ENCODE results near the gene GRIK4. TPM values are rescaled to one million over a fixed set of nuclear protein-coding genes. Genes with fewer than 3 reads are reported as not detected.
A peak's percentile ranks its signal among the peaks of the same experiment; 100 is the strongest.

The GRIK4 gene
- total and polyA plus RNA-seq, 2 donors from 2014 or later, result 0.25 TPM; not detected in 1

- FAIRE-seq, result no peak
- Histone ChIP-seq H3K4me1 (ENCODE audit: control insufficient read depth in 2 of 3, insufficient read depth in 2 of 3, low read depth in 1 of 3, low read length in 3 of 3) (peaks cover 5 to 11% (median 11%) of the 10 kb centered on the region in 3 donors), H3K9me3 (ENCODE audit: control insufficient read depth in 2 of 3, insufficient read depth in 1 of 3, low read length in 3 of 3) (no peaks in the 10 kb centered on the region), H3K9ac (ENCODE audit: low read length in 3 of 3) (no peak overlapping the region), H3K4me3 (ENCODE audit: low read length in 3 of 3) (no peak overlapping the region), H3K27ac (ENCODE audit: low read depth in 2 of 2, low read length in 2 of 2) (peak overlapping the region in 1 of 2 donors; percentile 14), H3K27me3 (ENCODE audit: control insufficient read depth, insufficient read depth, low read length) (no peaks in the 10 kb centered on the region), H3K36me3 (ENCODE audit: control insufficient read depth in 2 of 3, insufficient read depth in 3 of 3, low read length in 3 of 3) (no peaks in the 10 kb centered on the region)
- intact Hi-C loops (cut with DNase I), result no loop called here
- TF ChIP-seq, protein P1, sequence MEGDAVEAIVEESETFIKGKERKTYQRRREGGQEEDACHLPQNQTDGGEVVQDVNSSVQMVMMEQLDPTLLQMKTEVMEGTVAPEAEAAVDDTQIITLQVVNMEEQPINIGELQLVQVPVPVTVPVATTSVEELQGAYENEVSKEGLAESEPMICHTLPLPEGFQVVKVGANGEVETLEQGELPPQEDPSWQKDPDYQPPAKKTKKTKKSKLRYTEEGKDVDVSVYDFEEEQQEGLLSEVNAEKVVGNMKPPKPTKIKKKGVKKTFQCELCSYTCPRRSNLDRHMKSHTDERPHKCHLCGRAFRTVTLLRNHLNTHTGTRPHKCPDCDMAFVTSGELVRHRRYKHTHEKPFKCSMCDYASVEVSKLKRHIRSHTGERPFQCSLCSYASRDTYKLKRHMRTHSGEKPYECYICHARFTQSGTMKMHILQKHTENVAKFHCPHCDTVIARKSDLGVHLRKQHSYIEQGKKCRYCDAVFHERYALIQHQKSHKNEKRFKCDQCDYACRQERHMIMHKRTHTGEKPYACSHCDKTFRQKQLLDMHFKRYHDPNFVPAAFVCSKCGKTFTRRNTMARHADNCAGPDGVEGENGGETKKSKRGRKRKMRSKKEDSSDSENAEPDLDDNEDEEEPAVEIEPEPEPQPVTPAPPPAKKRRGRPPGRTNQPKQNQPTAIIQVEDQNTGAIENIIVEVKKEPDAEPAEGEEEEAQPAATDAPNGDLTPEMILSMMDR (IDR thresholded peaks at IDR 0.05; ENCODE audit: borderline replicate concordance, extremely low read depth, insufficient read depth), result no peak
- DNase-seq, result peak in 3 of 5 donors; percentile 45 to 94 (median 62)
Measured at GRCh38 chr11:120546312-120547205, 35.0 kb downstream of the GRIK4 start.

- FAIRE-seq (no peak), DNase-seq (no peak)
- H3K27me3 ChIP-seq (ENCODE audit: control insufficient read depth, insufficient read depth, low read length), result no peaks in the 10 kb centered on the region
- TF ChIP-seq, protein P1 (IDR thresholded peaks at IDR 0.05; ENCODE audit: borderline replicate concordance, extremely low read depth, insufficient read depth), result no peak
- H3K4me1 ChIP-seq (ENCODE audit: control insufficient read depth in 2 of 3, insufficient read depth in 2 of 3, low read depth in 1 of 3, low read length in 3 of 3), result peaks cover 5 to 11% (median 11%) of the 10 kb centered on the region in 3 donors
- no peaks in the 10 kb centered on the region for H3K9me3 ChIP-seq (ENCODE audit: control insufficient read depth in 2 of 3, insufficient read depth in 1 of 3, low read length in 3 of 3)
- H3K4me3 ChIP-seq (ENCODE audit: low read length in 3 of 3), result no peak overlapping the region
- H3K9ac ChIP-seq (ENCODE audit: low read length in 3 of 3), result no peak overlapping the region
- intact Hi-C loops (cut with DNase I), result no loop called here
- H3K27ac ChIP-seq (ENCODE audit: low read depth in 2 of 2, low read length in 2 of 2), result no peak overlapping the region
- H3K36me3 ChIP-seq (ENCODE audit: control insufficient read depth in 2 of 3, insufficient read depth in 3 of 3, low read length in 3 of 3), result no peaks in the 10 kb centered on the region
Measured at GRCh38 chr11:120547316-120547715, 35.8 kb downstream of the GRIK4 start.

GRCh38 chr11:120547811-120548681 is 36.5 kb downstream of the GRIK4 start:
- H3K27ac ChIP-seq (ENCODE audit: low read depth in 2 of 2, low read length in 2 of 2), result no peak overlapping the region
- intact Hi-C loops (cut with DNase I), result no loop called here

More at GRCh38 chr11:120547811-120548681, 36.5 kb downstream of the GRIK4 start:
- TF ChIP-seq, protein P1 (IDR thresholded peaks at IDR 0.05; ENCODE audit: borderline replicate concordance, extremely low read depth, insufficient read depth), result no peak
- FAIRE-seq (peak; percentile 23), DNase-seq (peak; percentile 85 to 97 (median 90))
- H3K4me3 ChIP-seq (ENCODE audit: low read length in 3 of 3), result no peak overlapping the region
- H3K9me3 ChIP-seq (ENCODE audit: control insufficient read depth in 2 of 3, insufficient read depth in 1 of 3, low read length in 3 of 3), result no peaks in the 10 kb centered on the region
- peak overlapping the region in 1 of 3 donors; percentile 36 for H3K9ac ChIP-seq (ENCODE audit: low read length in 3 of 3)
- H3K27me3 ChIP-seq (ENCODE audit: control insufficient read depth, insufficient read depth, low read length), result no peaks in the 10 kb centered on the region
- no peaks in the 10 kb centered on the region for H3K36me3 ChIP-seq (ENCODE audit: control insufficient read depth in 2 of 3, insufficient read depth in 3 of 3, low read length in 3 of 3)
- peaks cover 5 to 11% (median 11%) of the 10 kb centered on the region in 3 donors for H3K4me1 ChIP-seq (ENCODE audit: control insufficient read depth in 2 of 3, insufficient read depth in 2 of 3, low read depth in 1 of 3, low read length in 3 of 3)

Measured in kidney (tissue), 14 donors.